ENCODE results near the gene HOXC11.
A peak's percentile ranks its signal among the peaks of the same experiment; 100 is the strongest.

Gene HOXC11

GRCh38 chr12:54004841-54005530 lies 32.1 kb downstream of the HOXC11 start:
- no peak for DNase-seq (ENCODE audit: low spot score)
- TF ChIP-seq CTCF (IDR thresholded peaks at IDR 0.05; ENCODE audit: extremely low read depth, missing control alignments), result no peak

- no peak for DNase-seq (ENCODE audit: low spot score)
- no peak for TF ChIP-seq CTCF (IDR thresholded peaks at IDR 0.05; ENCODE audit: extremely low read depth, missing control alignments)
Measured at GRCh38 chr12:54005531-54005852, 32.6 kb downstream of the HOXC11 start.

- TF ChIP-seq CTCF (IDR thresholded peaks at IDR 0.05; ENCODE audit: extremely low read depth, missing control alignments), result peak; percentile 79
- peak; percentile 90 for DNase-seq (ENCODE audit: low spot score)
Measured at GRCh38 chr12:54005853-54006558, 33.1 kb downstream of the HOXC11 start.

- no peak for TF ChIP-seq CTCF (IDR thresholded peaks at IDR 0.05; ENCODE audit: extremely low read depth, missing control alignments)
- DNase-seq (ENCODE audit: low spot score), result no peak
Measured at GRCh38 chr12:54006559-54007220, 33.8 kb downstream of the HOXC11 start.

GRCh38 chr12:54007538-54008259 lies 34.8 kb downstream of the HOXC11 start:
- no peak for TF ChIP-seq CTCF (IDR thresholded peaks at IDR 0.05; ENCODE audit: extremely low read depth, missing control alignments)
- no peak for DNase-seq (ENCODE audit: low spot score)

- no peak for DNase-seq (ENCODE audit: low spot score)
Measured at GRCh38 chr12:54008260-54008552, 35.3 kb downstream of the HOXC11 start.

More at GRCh38 chr12:54008260-54008552, 35.3 kb downstream of the HOXC11 start:
- TF ChIP-seq CTCF (IDR thresholded peaks at IDR 0.05; ENCODE audit: extremely low read depth, missing control alignments), result no peak
